WTC11 (cell line): ENCODE measurements around the gene PHLDB1.

Experiments used
- TF ChIP-seq, protein P1 (sequence below): fragments of 200-600 bp; IDR thresholded peaks from 2 replicates; pipeline ENCODE4 v1.8.0; 2022; ENCODE audit warnings: antibody characterized with exemption
- TF ChIP-seq, protein P2 (sequence below): sonication (generic); formaldehyde crosslinking; IDR thresholded peaks from 2 replicates; pipeline ENCODE4 v1.8.1; 2022; ENCODE audit warnings: low read depth, mild to moderate bottlenecking, moderate library complexity, missing genetic modification reagents, borderline replicate concordance

DNA sequence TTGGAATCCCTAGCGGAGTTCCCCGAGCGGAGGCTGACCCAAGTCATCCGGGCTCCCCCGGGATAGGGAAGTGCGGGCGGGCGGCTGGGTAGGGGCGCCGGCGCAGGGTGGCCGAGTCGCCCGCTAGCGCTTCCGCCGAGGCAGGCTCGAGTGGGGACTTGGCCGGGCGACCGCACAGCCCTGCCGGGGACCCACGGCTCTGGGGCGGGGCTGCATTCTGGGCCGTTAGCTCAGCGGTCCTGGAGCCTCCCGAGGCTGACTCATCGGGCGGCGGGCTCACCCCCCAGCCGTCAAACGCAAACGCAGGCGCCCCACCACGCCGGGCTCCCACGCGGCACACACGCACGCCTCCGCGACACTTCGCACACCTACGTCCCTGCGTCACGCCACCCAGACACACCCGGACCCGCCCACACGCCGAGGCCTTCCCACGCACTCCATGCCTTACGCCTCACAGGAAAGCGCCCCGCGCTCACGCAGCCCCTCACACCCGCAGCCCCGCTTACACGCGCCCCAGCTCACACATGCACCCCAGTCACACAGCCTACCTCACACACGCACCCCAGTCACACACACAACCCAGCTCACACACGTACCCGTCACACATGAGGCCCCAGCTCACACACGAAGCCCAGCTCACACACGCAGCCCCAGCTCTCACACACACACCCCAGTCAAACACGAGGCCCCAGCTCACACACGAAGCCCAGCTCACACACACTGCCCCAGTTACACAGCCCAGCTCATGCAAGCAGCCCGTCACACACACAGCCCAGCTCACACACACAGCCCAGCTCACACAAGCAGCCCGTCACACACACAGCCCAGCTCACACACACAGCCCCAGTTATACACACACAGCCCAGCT is 1.2 kb downstream of the PHLDB1 start:
- TF ChIP-seq, protein P1, sequence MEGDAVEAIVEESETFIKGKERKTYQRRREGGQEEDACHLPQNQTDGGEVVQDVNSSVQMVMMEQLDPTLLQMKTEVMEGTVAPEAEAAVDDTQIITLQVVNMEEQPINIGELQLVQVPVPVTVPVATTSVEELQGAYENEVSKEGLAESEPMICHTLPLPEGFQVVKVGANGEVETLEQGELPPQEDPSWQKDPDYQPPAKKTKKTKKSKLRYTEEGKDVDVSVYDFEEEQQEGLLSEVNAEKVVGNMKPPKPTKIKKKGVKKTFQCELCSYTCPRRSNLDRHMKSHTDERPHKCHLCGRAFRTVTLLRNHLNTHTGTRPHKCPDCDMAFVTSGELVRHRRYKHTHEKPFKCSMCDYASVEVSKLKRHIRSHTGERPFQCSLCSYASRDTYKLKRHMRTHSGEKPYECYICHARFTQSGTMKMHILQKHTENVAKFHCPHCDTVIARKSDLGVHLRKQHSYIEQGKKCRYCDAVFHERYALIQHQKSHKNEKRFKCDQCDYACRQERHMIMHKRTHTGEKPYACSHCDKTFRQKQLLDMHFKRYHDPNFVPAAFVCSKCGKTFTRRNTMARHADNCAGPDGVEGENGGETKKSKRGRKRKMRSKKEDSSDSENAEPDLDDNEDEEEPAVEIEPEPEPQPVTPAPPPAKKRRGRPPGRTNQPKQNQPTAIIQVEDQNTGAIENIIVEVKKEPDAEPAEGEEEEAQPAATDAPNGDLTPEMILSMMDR, result no peak
- TF ChIP-seq, protein P2, sequence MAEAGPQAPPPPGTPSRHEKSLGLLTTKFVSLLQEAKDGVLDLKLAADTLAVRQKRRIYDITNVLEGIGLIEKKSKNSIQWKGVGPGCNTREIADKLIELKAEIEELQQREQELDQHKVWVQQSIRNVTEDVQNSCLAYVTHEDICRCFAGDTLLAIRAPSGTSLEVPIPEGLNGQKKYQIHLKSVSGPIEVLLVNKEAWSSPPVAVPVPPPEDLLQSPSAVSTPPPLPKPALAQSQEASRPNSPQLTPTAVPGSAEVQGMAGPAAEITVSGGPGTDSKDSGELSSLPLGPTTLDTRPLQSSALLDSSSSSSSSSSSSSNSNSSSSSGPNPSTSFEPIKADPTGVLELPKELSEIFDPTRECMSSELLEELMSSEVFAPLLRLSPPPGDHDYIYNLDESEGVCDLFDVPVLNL, result no peak
